Measurements from ENCODE around the gene PDS5A.
A peak's percentile ranks its signal among the peaks of the same experiment; 100 is the strongest.

GRCh38 chr4:39976141-39976944 is 1.4 kb downstream of the PDS5A start:
- peak; percentile 87 for TF ChIP-seq CTCF (conservative IDR thresholded peaks at IDR 0.05 in 1 of 2, IDR thresholded peaks at IDR 0.05 in 1 of 2; ENCODE audit: low read depth in 1 of 2, low read length in 2 of 2)
- no peak for TF ChIP-seq EZH2 (IDR thresholded peaks at IDR 0.05; ENCODE audit: low read length, missing control alignments)

Data from fibroblast of lung (primary cell).